ENCODE results near the gene ATP8A2.

DNA sequence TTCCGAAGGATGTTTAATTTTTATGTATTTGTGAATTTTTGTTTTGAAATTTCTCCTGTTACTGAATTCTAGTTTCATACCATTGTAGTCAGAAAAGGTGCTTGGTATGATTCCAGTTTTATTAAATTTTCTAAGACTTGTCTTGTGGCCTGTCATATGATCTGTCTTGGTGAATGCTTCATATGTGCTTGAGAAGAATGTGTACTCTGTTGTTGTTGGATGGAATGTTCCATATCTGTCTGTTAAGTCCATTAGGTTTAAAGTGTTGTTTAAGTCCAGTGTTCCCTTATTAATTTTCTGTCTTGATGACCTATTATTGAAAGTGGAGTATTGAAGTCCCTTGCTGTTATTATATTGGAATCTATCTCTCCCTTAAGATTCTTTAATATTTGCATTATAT is 273.9 kb downstream of the ATP8A2 start:
- TF ChIP-seq EP300 (IDR thresholded peaks at IDR 0.05): no peak
- TF ChIP-seq, protein P1, sequence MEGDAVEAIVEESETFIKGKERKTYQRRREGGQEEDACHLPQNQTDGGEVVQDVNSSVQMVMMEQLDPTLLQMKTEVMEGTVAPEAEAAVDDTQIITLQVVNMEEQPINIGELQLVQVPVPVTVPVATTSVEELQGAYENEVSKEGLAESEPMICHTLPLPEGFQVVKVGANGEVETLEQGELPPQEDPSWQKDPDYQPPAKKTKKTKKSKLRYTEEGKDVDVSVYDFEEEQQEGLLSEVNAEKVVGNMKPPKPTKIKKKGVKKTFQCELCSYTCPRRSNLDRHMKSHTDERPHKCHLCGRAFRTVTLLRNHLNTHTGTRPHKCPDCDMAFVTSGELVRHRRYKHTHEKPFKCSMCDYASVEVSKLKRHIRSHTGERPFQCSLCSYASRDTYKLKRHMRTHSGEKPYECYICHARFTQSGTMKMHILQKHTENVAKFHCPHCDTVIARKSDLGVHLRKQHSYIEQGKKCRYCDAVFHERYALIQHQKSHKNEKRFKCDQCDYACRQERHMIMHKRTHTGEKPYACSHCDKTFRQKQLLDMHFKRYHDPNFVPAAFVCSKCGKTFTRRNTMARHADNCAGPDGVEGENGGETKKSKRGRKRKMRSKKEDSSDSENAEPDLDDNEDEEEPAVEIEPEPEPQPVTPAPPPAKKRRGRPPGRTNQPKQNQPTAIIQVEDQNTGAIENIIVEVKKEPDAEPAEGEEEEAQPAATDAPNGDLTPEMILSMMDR (IDR thresholded peaks at IDR 0.05): no peak
- no peak for TF ChIP-seq POLR2A (IDR thresholded peaks at IDR 0.05)
